ENCODE measurements around the gene BORCS8.
A peak's percentile ranks its signal among the peaks of the same experiment; 100 is the strongest.
"Not testable (repeated sequence)": the region's sequence is repeated elsewhere in the genome, so short reads cannot be mapped to it uniquely, and the experiment has no call there.

BORCS8 gene

DNA sequence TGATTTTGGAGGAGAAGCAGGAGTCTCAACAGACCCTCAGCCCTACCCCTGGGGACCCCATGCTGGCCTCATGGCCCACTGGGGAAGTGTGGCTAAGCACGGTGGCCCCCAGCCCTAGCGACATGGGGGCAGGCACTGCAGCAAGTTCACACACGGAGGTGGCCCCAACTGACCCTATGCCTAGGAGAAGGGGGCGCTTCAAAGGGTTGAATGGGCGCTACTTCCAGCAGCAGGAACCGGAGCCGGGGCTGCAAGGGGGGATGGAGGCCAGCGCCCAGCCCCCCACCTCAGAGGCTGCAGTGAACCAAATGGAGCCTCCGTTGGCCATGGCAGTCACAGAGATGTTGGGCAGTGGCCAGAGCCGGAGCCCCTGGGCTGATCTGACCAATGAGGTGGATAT is 34.7 kb upstream of the BORCS8 start:
- WGBS, 2 experiments = 80 to 82% methylated on average over 10 of the region's 10 CpGs
- Histone ChIP-seq H3K27me3 (ENCODE audit: control insufficient read depth, insufficient read depth, low read length, poor library complexity, severe bottlenecking) (peaks cover 33% of the 10 kb centered on the region), H3K27ac (ENCODE audit: insufficient read depth, low read depth, low read length, poor library complexity, severe bottlenecking) (no peak overlapping the region), H3K9me3 (ENCODE audit: control insufficient read depth, low read length) (no peaks in the 10 kb centered on the region), H3K4me3 (ENCODE audit: insufficient read depth, low read depth, low read length) (no peak overlapping the region), H3K4me1 (ENCODE audit: control insufficient read depth, insufficient read depth, low read length) (no peaks in the 10 kb centered on the region), H3K36me3 (ENCODE audit: control insufficient read depth, insufficient read depth, low read length) (no peaks in the 10 kb centered on the region)

DNA sequence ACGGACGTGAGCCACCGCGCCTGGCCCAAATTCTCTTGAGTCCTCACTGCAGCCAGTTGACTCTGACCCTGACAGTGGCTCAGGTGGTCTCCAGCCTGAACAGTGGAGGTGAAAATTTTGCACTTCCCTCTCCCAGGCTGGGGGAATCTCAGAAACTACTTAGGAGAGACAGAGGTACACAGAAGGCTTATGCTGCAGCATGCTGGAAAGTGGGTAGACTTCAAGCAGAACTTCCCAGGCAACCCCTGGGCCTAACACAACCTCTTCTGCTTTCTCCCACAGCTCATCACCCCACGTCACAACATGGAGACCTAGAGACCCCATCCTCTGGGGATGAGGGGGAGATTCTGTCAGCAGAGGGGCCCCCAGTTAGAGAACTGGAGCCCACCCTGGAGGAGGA is 34.3 kb upstream of the BORCS8 start:
- Histone ChIP-seq H3K27ac (ENCODE audit: insufficient read depth, low read depth, low read length, poor library complexity, severe bottlenecking) (no peak overlapping the region), H3K27me3 (ENCODE audit: control insufficient read depth, insufficient read depth, low read length, poor library complexity, severe bottlenecking) (peaks cover 33% of the 10 kb centered on the region)

DNA sequence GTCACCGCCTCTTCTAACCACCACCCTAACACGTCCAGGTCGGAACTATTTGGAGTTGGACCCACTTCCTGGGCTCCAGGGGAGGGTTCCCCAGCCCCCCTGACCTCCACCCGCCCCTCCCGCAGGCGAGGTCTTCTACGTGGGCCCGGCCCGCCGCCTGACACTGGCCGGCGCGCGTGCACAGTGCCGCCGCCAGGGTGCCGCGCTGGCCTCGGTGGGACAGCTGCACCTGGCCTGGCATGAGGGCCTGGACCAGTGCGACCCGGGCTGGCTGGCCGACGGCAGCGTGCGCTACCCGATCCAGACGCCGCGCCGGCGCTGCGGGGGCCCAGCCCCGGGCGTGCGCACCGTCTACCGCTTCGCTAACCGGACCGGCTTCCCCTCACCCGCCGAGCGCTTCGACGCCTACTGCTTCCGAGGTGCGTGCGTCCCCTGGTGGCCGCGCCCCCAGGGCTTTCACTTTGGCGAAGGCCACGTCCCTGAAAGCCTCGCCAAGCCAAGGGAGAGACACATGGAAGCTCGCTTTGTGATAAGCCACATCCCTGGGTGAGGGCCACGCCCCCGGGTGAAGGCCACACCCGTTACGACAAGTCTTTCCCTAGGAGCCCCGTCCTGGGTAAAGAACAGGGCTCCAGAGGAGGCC is 33.0 kb upstream of the BORCS8 start:
- Histone ChIP-seq H3K9me3 (ENCODE audit: control insufficient read depth, low read length) (no peaks in the 10 kb centered on the region), H3K27me3 (ENCODE audit: control insufficient read depth, insufficient read depth, low read length, poor library complexity, severe bottlenecking) (peaks cover 33% of the 10 kb centered on the region), H3K4me1 (ENCODE audit: control insufficient read depth, insufficient read depth, low read length) (no peaks in the 10 kb centered on the region), H3K36me3 (ENCODE audit: control insufficient read depth, insufficient read depth, low read length) (no peaks in the 10 kb centered on the region), H3K27ac (ENCODE audit: insufficient read depth, low read depth, low read length, poor library complexity, severe bottlenecking) (no peak overlapping the region), H3K4me3 (ENCODE audit: insufficient read depth, low read depth, low read length) (peak overlapping the region; percentile 18)
- 2% methylated on average over 59 of the region's 59 CpGs for WGBS, 2 experiments

More for the DNA sequence above, 34.3 kb upstream of the BORCS8 start:
- WGBS, 2 experiments = 83 to 90% methylated on average over 5 of the region's 5 CpGs
- Histone ChIP-seq H3K4me3 (ENCODE audit: insufficient read depth, low read depth, low read length) (no peak overlapping the region), H3K9me3 (ENCODE audit: control insufficient read depth, low read length) (no peaks in the 10 kb centered on the region), H3K4me1 (ENCODE audit: control insufficient read depth, insufficient read depth, low read length) (no peaks in the 10 kb centered on the region), H3K36me3 (ENCODE audit: control insufficient read depth, insufficient read depth, low read length) (no peaks in the 10 kb centered on the region)

DNA sequence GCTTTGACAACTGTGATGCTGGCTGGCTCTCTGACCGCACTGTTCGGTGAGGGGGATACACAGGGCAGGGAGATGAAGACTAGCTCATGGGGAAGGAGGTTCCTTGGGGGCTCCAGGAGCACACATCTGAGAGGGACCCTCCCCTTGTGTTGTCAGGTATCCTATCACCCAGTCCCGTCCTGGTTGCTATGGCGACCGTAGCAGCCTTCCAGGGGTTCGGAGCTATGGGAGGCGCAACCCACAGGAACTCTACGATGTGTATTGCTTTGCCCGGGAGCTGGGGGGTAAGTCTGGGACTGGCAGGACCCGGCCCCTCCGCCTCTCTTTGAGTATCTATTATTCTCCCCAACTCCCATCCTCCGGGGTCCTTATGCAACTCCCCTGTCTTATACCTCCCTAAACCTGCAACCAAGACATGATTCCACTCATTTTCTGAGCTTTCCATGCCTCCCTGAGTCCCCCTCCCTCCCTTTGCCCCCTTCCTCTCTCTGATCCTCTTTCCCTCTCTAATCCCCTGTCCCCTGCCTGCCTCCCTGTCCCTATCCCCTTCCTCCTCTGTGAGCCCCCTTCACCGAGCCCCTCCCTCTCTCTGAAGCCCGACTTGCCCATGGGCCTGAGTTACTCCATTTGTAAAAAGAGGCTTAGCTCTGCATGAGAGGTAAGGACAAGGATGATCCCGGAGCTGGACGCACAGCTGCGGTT is 32.3 kb upstream of the BORCS8 start:
- Histone ChIP-seq H3K27me3 (ENCODE audit: control insufficient read depth, insufficient read depth, low read length, poor library complexity, severe bottlenecking) (peaks cover 33% of the 10 kb centered on the region), H3K4me3 (ENCODE audit: insufficient read depth, low read depth, low read length) (peak overlapping the region; percentile 18), H3K27ac (ENCODE audit: insufficient read depth, low read depth, low read length, poor library complexity, severe bottlenecking) (no peak overlapping the region), H3K36me3 (ENCODE audit: control insufficient read depth, insufficient read depth, low read length) (no peaks in the 10 kb centered on the region), H3K9me3 (ENCODE audit: control insufficient read depth, low read length) (no peaks in the 10 kb centered on the region), H3K4me1 (ENCODE audit: control insufficient read depth, insufficient read depth, low read length) (no peaks in the 10 kb centered on the region)
- WGBS, 2 experiments = 66 to 67% methylated on average over 17 of the region's 17 CpGs

DNA sequence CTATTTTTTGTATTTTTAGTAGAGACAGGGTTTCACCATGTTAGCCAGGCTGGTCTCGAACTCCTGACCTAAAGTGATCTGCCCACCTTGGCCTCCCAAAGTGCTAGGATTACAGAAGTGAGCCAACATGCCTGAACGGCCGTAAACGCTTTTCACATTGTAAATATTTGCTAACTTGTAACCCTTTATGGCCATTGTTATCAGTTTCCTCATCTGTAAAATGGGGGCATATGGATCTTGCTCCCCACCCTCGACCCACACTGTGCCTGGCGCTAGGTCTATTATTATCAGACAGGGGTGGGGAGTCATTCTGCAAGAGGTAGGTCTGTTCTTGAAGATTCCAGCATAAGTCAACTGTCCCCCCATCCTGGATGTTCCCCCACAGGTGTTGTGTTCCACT is 31.7 kb upstream of the BORCS8 start:
- Histone ChIP-seq H3K9me3 (ENCODE audit: control insufficient read depth, low read length) (no peaks in the 10 kb centered on the region), H3K4me1 (ENCODE audit: control insufficient read depth, insufficient read depth, low read length) (no peaks in the 10 kb centered on the region), H3K4me3 (ENCODE audit: insufficient read depth, low read depth, low read length) (no peak overlapping the region), H3K36me3 (ENCODE audit: control insufficient read depth, insufficient read depth, low read length) (no peaks in the 10 kb centered on the region), H3K27ac (ENCODE audit: insufficient read depth, low read depth, low read length, poor library complexity, severe bottlenecking) (no peak overlapping the region), H3K27me3 (ENCODE audit: control insufficient read depth, insufficient read depth, low read length, poor library complexity, severe bottlenecking) (peaks cover 33% of the 10 kb centered on the region)
- 85 to 94% methylated on average over 6 of the region's 6 CpGs for WGBS, 2 experiments

DNA sequence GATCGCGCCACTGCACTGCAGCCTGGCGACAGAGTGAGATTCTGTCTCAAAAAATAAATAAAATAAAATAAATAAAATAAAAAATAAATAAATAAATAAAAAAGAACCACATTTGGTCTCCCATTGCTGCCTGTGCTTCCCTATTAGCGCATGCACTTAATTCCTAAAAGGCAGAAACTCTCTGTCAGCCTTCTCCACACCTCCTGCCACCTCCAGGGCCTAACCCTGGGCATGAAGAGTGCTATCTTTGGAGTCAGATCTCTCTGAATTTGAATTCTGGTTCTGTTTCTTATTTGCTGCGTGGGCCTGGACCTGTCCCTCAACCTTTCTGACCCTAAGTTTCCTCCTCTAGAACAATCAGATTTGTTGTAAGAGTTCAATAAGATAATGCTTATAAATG is 31.1 kb upstream of the BORCS8 start:
- peaks cover 33% of the 10 kb centered on the region for H3K27me3 ChIP-seq (ENCODE audit: control insufficient read depth, insufficient read depth, low read length, poor library complexity, severe bottlenecking)
- no peaks in the 10 kb centered on the region for H3K4me1 ChIP-seq (ENCODE audit: control insufficient read depth, insufficient read depth, low read length)
- 89 to 91% methylated on average over 2 of the region's 5 CpGs for WGBS, 2 experiments
- H3K36me3 ChIP-seq (ENCODE audit: control insufficient read depth, insufficient read depth, low read length) = no peaks in the 10 kb centered on the region
- no peak overlapping the region for H3K4me3 ChIP-seq (ENCODE audit: insufficient read depth, low read depth, low read length)
- H3K9me3 ChIP-seq (ENCODE audit: control insufficient read depth, low read length) = no peaks in the 10 kb centered on the region
- no peak overlapping the region for H3K27ac ChIP-seq (ENCODE audit: insufficient read depth, low read depth, low read length, poor library complexity, severe bottlenecking)

DNA sequence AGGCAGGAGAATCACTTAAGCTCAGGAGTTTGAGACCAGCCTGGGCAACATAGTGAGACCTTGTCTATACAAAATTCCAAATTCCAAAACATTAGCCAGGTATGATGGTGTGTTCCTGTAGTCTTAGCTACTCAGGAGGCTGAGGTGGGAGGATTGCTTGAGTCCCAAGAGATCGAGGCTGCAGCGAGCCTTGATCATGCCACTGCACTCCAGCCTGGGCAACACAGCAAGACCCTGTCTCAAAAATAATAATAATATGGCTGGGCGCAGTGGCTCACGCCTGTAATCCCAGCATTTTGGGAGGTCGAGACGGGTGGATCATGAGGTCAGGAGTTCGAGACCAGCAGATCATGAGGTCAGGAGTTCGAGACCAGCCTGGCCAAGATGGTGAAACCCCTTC is 29.0 kb upstream of the BORCS8 start:
- not testable (repeated sequence) for H3K27ac ChIP-seq (ENCODE audit: insufficient read depth, low read depth, low read length, poor library complexity, severe bottlenecking); H3K4me1 ChIP-seq (ENCODE audit: control insufficient read depth, insufficient read depth, low read length); H3K4me3 ChIP-seq (ENCODE audit: insufficient read depth, low read depth, low read length); H3K36me3 ChIP-seq (ENCODE audit: control insufficient read depth, insufficient read depth, low read length); H3K9me3 ChIP-seq (ENCODE audit: control insufficient read depth, low read length)
- H3K27me3 ChIP-seq (ENCODE audit: control insufficient read depth, insufficient read depth, low read length, poor library complexity, severe bottlenecking) = peaks cover 27% of the 10 kb centered on the region
- 85 to 89% methylated on average over 8 of the region's 8 CpGs for WGBS, 2 experiments

DNA sequence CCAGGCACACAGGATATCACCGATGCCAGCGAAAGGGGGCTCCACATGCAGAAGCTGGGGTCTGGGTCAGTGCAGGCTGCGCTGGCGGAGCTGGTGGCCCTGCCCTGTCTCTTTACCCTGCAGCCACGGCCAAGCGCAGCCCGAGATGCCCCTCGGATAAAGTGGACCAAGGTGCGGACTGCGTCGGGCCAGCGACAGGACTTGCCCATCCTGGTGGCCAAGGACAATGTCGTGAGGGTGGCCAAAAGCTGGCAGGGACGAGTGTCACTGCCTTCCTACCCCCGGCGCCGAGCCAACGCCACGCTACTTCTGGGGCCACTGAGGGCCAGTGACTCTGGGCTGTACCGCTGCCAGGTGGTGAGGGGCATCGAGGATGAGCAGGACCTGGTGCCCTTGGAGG is 27.0 kb upstream of the BORCS8 start:
- 89% methylated on average over 21 of the region's 21 CpGs for WGBS, 2 experiments
- Histone ChIP-seq H3K4me1 (ENCODE audit: control insufficient read depth, insufficient read depth, low read length) (no peaks in the 10 kb centered on the region), H3K9me3 (ENCODE audit: control insufficient read depth, low read length) (no peaks in the 10 kb centered on the region), H3K27me3 (ENCODE audit: control insufficient read depth, insufficient read depth, low read length, poor library complexity, severe bottlenecking) (peaks cover 15% of the 10 kb centered on the region), H3K36me3 (ENCODE audit: control insufficient read depth, insufficient read depth, low read length) (no peaks in the 10 kb centered on the region), H3K4me3 (ENCODE audit: insufficient read depth, low read depth, low read length) (no peak overlapping the region), H3K27ac (ENCODE audit: insufficient read depth, low read depth, low read length, poor library complexity, severe bottlenecking) (no peak overlapping the region)

DNA sequence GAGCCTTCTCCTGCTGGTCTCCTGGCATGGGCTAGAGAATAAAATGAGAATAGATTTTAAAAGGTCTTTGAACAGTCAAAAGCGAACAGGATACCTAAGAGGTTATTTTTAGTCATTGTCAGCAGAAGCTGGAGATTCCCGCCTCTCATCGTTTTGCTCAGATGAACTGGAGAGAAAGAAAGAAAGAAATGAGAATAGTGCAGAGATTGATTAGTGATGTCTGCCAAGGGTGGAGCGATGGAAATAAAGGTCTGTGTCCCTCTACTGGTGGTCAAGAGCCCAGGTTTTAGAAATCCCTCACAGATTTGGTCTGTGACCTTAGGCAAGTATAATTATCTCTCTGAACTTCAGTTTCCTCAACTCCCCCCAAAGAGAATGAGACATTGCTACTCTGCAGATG is 25.1 kb upstream of the BORCS8 start:
- peaks cover 5% of the 10 kb centered on the region for H3K4me1 ChIP-seq (ENCODE audit: control insufficient read depth, insufficient read depth, low read length)
- H3K4me3 ChIP-seq (ENCODE audit: insufficient read depth, low read depth, low read length) = no peak overlapping the region
- 36% methylated on average over 4 of the region's 4 CpGs for WGBS, 2 experiments
- H3K27ac ChIP-seq (ENCODE audit: insufficient read depth, low read depth, low read length, poor library complexity, severe bottlenecking) = no peak overlapping the region
- no peaks in the 10 kb centered on the region for H3K9me3 ChIP-seq (ENCODE audit: control insufficient read depth, low read length)
- no peaks in the 10 kb centered on the region for H3K36me3 ChIP-seq (ENCODE audit: control insufficient read depth, insufficient read depth, low read length)
- peaks cover 28% of the 10 kb centered on the region for H3K27me3 ChIP-seq (ENCODE audit: control insufficient read depth, insufficient read depth, low read length, poor library complexity, severe bottlenecking)

DNA sequence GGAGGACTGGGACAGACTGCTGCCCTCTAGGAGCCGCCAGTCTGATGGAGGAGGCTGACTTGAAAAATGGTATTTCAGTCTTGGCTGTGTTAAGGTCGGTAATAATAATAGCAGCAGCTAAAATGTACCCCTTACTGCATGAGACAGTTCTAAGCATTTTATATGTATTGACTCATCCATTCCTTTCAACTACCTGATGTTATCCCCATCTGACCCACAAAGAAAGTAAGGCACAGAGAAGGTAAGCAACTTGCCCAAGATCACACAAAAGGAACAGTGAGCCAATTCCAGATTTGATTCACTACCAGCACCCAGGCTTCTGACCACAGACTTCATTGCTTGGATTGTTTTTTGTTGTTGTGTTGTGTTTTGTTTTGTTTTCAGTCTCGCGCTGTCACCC is 23.8 kb upstream of the BORCS8 start:
- peaks cover 5% of the 10 kb centered on the region for H3K4me1 ChIP-seq (ENCODE audit: control insufficient read depth, insufficient read depth, low read length)
- no peak overlapping the region for H3K27ac ChIP-seq (ENCODE audit: insufficient read depth, low read depth, low read length, poor library complexity, severe bottlenecking)
- no peaks in the 10 kb centered on the region for H3K9me3 ChIP-seq (ENCODE audit: control insufficient read depth, low read length)
- 69 to 83% methylated on average over 3 to 4 of the region's 4 CpGs for WGBS, 2 experiments
- H3K4me3 ChIP-seq (ENCODE audit: insufficient read depth, low read depth, low read length) = no peak overlapping the region
- H3K36me3 ChIP-seq (ENCODE audit: control insufficient read depth, insufficient read depth, low read length) = no peaks in the 10 kb centered on the region
- peaks cover 41% of the 10 kb centered on the region for H3K27me3 ChIP-seq (ENCODE audit: control insufficient read depth, insufficient read depth, low read length, poor library complexity, severe bottlenecking)
